ENCODE data around the gene GATM. TPM values are rescaled to one million over a fixed set of nuclear protein-coding genes. Genes with fewer than 3 reads are reported as not detected.

Gene GATM
- polyA plus RNA-seq, 4 donors, result 50.3 to 545 (median 119) TPM

DNA sequence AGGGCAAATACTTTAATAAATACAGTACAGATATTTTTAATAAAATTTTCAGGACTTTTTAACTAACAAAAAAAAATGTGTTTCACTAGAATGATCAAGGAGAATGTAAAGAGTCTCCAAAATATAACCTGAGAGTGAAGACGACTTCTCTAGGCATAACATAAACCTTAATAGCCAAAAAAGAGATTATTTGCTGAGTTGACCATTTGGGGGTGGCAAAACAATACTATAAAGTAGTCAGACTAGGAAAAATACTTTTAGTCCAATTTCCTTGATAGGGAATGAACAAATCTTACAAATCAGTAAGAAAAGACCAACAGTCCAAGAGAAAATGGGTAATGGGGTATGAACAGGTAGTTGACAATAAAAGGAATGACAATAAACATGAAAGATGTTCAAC is 29.4 kb upstream of the GATM start:
- Histone ChIP-seq H3K4me3 (ENCODE audit: low read depth in 1 of 3, low read length in 3 of 3) (no peak overlapping the region), H3K9me3 (ENCODE audit: control insufficient read depth in 2 of 2, insufficient read depth in 1 of 2, low read depth in 1 of 2, low read length in 1 of 2) (no peaks in the 10 kb centered on the region), H3K36me3 (ENCODE audit: control insufficient read depth in 3 of 3, insufficient read depth in 2 of 3, low read depth in 1 of 3, low read length in 3 of 3) (peaks cover 3 to 35% (median 9%) of the 10 kb centered on the region in 3 donors), H3K4me1 (ENCODE audit: control insufficient read depth in 3 of 3, insufficient read depth in 2 of 3, low read depth in 1 of 3, low read length in 2 of 3) (no peaks in the 10 kb centered on the region), H3K27ac (ENCODE audit: low read depth in 1 of 3, low read length in 2 of 3) (no peak overlapping the region), H3K27me3 (ENCODE audit: control insufficient read depth in 3 of 3, insufficient read depth in 3 of 3, low read length in 3 of 3) (no peaks in the 10 kb centered on the region)
- FAIRE-seq, result no peak
- 92 to 100% (median 97%) methylated on average over 1 of the region's 1 CpG for WGBS, 3 donors
- DNase-seq, result no peak

- no peak for FAIRE-seq
- Histone ChIP-seq H3K4me3 (ENCODE audit: low read depth in 1 of 3, low read length in 3 of 3) (peak overlapping the region; percentile 65 to 98 (median 91)), H3K36me3 (ENCODE audit: control insufficient read depth in 3 of 3, insufficient read depth in 2 of 3, low read depth in 1 of 3, low read length in 3 of 3) (peaks cover 0 to 7% (median 5%) of the 10 kb centered on the region in 3 donors), H3K27me3 (ENCODE audit: control insufficient read depth in 3 of 3, insufficient read depth in 3 of 3, low read length in 3 of 3) (no peaks in the 10 kb centered on the region), H3K27ac (ENCODE audit: low read depth in 1 of 3, low read length in 2 of 3) (peak overlapping the region in 2 of 3 donors; percentile 91 to 97), H3K9me3 (ENCODE audit: control insufficient read depth in 2 of 2, insufficient read depth in 1 of 2, low read depth in 1 of 2, low read length in 1 of 2) (no peaks in the 10 kb centered on the region), H3K4me1 (ENCODE audit: control insufficient read depth in 3 of 3, insufficient read depth in 2 of 3, low read depth in 1 of 3, low read length in 2 of 3) (peaks cover 2 to 3% (median 2%) of the 10 kb centered on the region in 3 donors)
- peak; percentile 42 to 56 for DNase-seq
- WGBS, 3 donors, result 1% methylated on average over 42 to 79 of the region's 79 CpGs
Observed at GRCh38 chr15:45402955-45403877, 24.9 kb upstream of the GATM start.

GRCh38 chr15:45402162-45402954 is 24.0 kb upstream of the GATM start:
- Histone ChIP-seq H3K4me1 (ENCODE audit: control insufficient read depth in 3 of 3, insufficient read depth in 2 of 3, low read depth in 1 of 3, low read length in 2 of 3) (peaks cover 6 to 7% (median 6%) of the 10 kb centered on the region in 3 donors), H3K36me3 (ENCODE audit: control insufficient read depth in 3 of 3, insufficient read depth in 2 of 3, low read depth in 1 of 3, low read length in 3 of 3) (peaks cover 0 to 7% (median 5%) of the 10 kb centered on the region in 3 donors), H3K4me3 (ENCODE audit: low read depth in 1 of 3, low read length in 3 of 3) (peak overlapping the region; percentile 65 to 98 (median 91)), H3K27ac (ENCODE audit: low read depth in 1 of 3, low read length in 2 of 3) (peak overlapping the region; percentile 91 to 97 (median 95)), H3K9me3 (ENCODE audit: control insufficient read depth in 2 of 2, insufficient read depth in 1 of 2, low read depth in 1 of 2, low read length in 1 of 2) (no peaks in the 10 kb centered on the region), H3K27me3 (ENCODE audit: control insufficient read depth in 3 of 3, insufficient read depth in 3 of 3, low read length in 3 of 3) (no peaks in the 10 kb centered on the region)
- FAIRE-seq, result no peak
- DNase-seq, result peak; percentile 99
- WGBS, 3 donors, result 0 to 1% (median 0%) methylated on average over 74 to 84 of the region's 84 CpGs

DNA sequence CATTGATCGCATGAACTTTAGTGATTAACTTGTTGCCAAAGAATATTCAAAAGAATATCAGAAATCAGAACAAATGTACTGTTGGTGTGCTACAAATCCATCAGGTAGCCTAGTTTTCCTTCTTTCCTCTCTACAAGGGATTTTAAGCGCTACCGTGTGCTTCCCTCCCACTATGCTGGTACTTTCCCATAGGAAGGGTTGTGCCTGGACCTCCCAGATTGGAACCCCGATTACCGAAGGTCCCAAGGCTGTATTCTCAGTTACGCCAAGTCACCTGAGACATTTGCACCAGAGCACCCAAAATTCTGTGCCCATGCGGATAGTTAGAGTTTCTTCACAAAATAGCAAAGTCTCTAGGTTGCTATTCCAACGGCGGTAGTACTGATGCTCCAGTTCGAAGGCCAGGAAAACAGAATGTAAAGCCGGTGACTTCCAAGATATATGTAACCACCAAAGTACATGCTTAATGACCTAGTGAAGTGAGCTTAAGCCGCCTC is 23.4 kb upstream of the GATM start:
- 1 to 2% (median 2%) methylated on average over 12 of the region's 12 CpGs for WGBS, 3 donors
- FAIRE-seq, result no peak
- Histone ChIP-seq H3K9me3 (ENCODE audit: control insufficient read depth in 2 of 2, insufficient read depth in 1 of 2, low read depth in 1 of 2, low read length in 1 of 2) (no peaks in the 10 kb centered on the region), H3K4me1 (ENCODE audit: control insufficient read depth in 3 of 3, insufficient read depth in 2 of 3, low read depth in 1 of 3, low read length in 2 of 3) (peaks cover 6 to 8% (median 6%) of the 10 kb centered on the region in 3 donors), H3K36me3 (ENCODE audit: control insufficient read depth in 3 of 3, insufficient read depth in 2 of 3, low read depth in 1 of 3, low read length in 3 of 3) (peaks cover 0 to 2% (median 2%) of the 10 kb centered on the region in 3 donors), H3K4me3 (ENCODE audit: low read depth in 1 of 3, low read length in 3 of 3) (peak overlapping the region; percentile 65 to 98 (median 91)), H3K27ac (ENCODE audit: low read depth in 1 of 3, low read length in 2 of 3) (peak overlapping the region; percentile 74 to 97 (median 91)), H3K27me3 (ENCODE audit: control insufficient read depth in 3 of 3, insufficient read depth in 3 of 3, low read length in 3 of 3) (no peaks in the 10 kb centered on the region)
- DNase-seq, result peak in 1 of 2 donors; percentile 38

GRCh38 chr15:45399381-45400212 is 21.3 kb upstream of the GATM start:
- 48 to 54% (median 50%) methylated on average over 6 of the region's 6 CpGs for WGBS, 3 donors
- DNase-seq (peak; percentile 73 to 79), FAIRE-seq (no peak)
- H3K27ac ChIP-seq (ENCODE audit: low read depth in 1 of 3, low read length in 2 of 3), result no peak overlapping the region
- H3K4me3 ChIP-seq (ENCODE audit: low read depth in 1 of 3, low read length in 3 of 3), result no peak overlapping the region
- H3K4me1 ChIP-seq (ENCODE audit: control insufficient read depth in 3 of 3, insufficient read depth in 2 of 3, low read depth in 1 of 3, low read length in 2 of 3), result peaks cover 6 to 8% (median 6%) of the 10 kb centered on the region in 3 donors
- no peaks in the 10 kb centered on the region for H3K36me3 ChIP-seq (ENCODE audit: control insufficient read depth in 3 of 3, insufficient read depth in 2 of 3, low read depth in 1 of 3, low read length in 3 of 3)
- H3K9me3 ChIP-seq (ENCODE audit: control insufficient read depth in 2 of 2, insufficient read depth in 1 of 2, low read depth in 1 of 2, low read length in 1 of 2), result no peaks in the 10 kb centered on the region
- H3K27me3 ChIP-seq (ENCODE audit: control insufficient read depth in 3 of 3, insufficient read depth in 3 of 3, low read length in 3 of 3), result no peaks in the 10 kb centered on the region

DNA sequence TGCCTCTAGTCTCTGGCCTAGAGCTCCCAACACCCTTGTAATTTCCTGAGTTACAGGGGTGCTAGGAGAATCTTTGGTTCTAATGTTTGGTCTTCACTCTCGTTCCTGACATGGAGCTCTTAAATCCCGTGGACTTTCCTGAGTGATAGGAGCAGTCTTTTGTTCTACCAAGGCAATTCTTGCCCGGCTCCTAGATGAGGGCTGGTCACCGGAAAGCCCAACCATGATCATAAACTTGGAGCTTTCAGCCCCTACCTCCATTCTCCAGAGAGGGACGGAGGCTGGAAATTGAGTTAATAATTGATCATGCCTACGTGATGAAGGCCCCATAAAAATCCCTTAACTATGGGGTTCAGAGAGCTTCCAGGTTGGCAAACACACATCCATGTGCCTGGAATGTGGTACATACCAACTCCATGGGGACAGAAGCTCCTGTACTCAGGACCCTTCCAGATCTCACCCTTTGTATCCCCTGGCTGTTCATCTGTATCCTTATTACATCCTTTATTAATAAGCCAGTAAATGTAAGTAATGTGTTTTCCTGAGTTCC is 18.8 kb upstream of the GATM start:
- Histone ChIP-seq H3K27ac (ENCODE audit: low read depth in 1 of 3, low read length in 2 of 3) (peak overlapping the region; percentile 18 to 92 (median 81)), H3K27me3 (ENCODE audit: control insufficient read depth in 3 of 3, insufficient read depth in 3 of 3, low read length in 3 of 3) (no peaks in the 10 kb centered on the region), H3K4me3 (ENCODE audit: low read depth in 1 of 3, low read length in 3 of 3) (peak overlapping the region in 2 of 3 donors; percentile 57 to 66), H3K9me3 (ENCODE audit: control insufficient read depth in 2 of 2, insufficient read depth in 1 of 2, low read depth in 1 of 2, low read length in 1 of 2) (no peaks in the 10 kb centered on the region), H3K36me3 (ENCODE audit: control insufficient read depth in 3 of 3, insufficient read depth in 2 of 3, low read depth in 1 of 3, low read length in 3 of 3) (peaks cover 0 to 3% (median 0%) of the 10 kb centered on the region in 3 donors), H3K4me1 (ENCODE audit: control insufficient read depth in 3 of 3, insufficient read depth in 2 of 3, low read depth in 1 of 3, low read length in 2 of 3) (peaks cover 6 to 11% (median 6%) of the 10 kb centered on the region in 3 donors)
- 18 to 57% (median 35%) methylated on average over 6 of the region's 6 CpGs for WGBS, 3 donors
- FAIRE-seq (no peak), DNase-seq (peak; percentile 84 to 92)

DNA sequence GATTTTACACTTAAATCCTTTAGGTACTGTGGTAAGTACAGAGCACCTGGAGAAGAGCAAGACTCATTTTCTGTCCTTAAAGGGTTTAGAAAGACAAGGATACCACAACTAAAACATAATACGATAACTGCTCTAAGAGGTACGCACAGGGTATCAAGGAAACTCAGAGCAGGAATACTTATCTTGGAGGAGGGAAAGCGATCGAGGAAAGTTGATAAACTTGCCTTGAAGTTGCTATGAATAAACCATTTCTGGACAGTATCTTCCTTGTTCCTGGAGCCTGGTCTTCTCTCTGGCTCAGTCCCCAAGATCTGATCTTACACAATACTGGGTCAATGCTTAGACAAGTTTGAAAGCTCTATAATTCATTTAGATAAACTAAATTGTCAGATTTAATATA is 17.6 kb upstream of the GATM start:
- H3K36me3 ChIP-seq (ENCODE audit: control insufficient read depth in 3 of 3, insufficient read depth in 2 of 3, low read depth in 1 of 3, low read length in 3 of 3), result peaks cover 0 to 3% (median 0%) of the 10 kb centered on the region in 3 donors
- peak overlapping the region; percentile 36 to 92 (median 58) for H3K27ac ChIP-seq (ENCODE audit: low read depth in 1 of 3, low read length in 2 of 3)
- H3K4me1 ChIP-seq (ENCODE audit: control insufficient read depth in 3 of 3, insufficient read depth in 2 of 3, low read depth in 1 of 3, low read length in 2 of 3), result peaks cover 6 to 20% (median 6%) of the 10 kb centered on the region in 3 donors
- H3K27me3 ChIP-seq (ENCODE audit: control insufficient read depth in 3 of 3, insufficient read depth in 3 of 3, low read length in 3 of 3), result no peaks in the 10 kb centered on the region
- FAIRE-seq (no peak), DNase-seq (peak; percentile 47 to 54)
- WGBS, 3 donors, result 23 to 51% (median 46%) methylated on average over 4 of the region's 4 CpGs
- H3K4me3 ChIP-seq (ENCODE audit: low read depth in 1 of 3, low read length in 3 of 3), result peak overlapping the region in 2 of 3 donors; percentile 57 to 66
- H3K9me3 ChIP-seq (ENCODE audit: control insufficient read depth in 2 of 2, insufficient read depth in 1 of 2, low read depth in 1 of 2, low read length in 1 of 2), result no peaks in the 10 kb centered on the region
